Measurements from ENCODE around the gene FIBCD1. TPM values are rescaled to one million over a fixed set of nuclear protein-coding genes. Genes with fewer than 3 reads are reported as not detected.

The FIBCD1 gene
- total RNA-seq, 1 donor, result 5.1 TPM

DNA sequence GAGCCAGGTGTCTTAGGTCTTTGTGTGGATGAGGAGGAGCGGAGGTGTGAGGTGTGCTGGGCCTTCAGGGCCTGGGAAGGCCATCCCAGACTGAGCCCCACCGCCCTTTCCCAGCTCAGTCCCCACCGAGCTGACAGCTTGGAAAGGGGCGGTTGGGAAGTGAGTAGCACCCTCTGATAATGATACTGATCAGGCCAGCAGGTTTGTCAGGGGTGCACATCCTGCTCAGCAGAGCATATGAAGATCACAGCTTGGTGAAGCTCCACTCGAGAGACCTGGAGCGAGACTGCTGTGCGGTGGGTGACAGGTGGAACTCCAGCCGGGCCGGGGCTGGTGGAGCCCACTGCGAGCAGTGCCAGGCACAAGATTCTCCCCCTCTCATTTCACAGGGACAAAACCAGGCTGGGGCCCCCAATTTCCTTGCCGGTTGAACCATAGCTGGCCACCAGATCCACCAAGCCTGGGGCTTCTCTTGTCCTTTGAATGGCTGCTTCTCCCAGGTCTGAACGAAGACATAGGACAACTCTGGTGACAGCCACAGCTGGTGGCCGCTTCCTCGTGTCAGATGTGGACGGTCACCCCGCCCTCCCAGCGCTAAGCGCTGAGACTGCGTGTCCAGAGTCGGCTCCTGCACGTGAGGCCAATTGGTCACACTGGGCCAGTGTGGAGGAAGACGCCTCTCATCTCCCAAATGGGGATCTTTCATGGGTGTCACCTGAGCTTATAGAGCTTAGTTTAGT lies 50.7 kb downstream of the FIBCD1 start:
- H2AFZ ChIP-seq (ENCODE audit: low read length), result no peak overlapping the region
- TF ChIP-seq, protein P1, sequence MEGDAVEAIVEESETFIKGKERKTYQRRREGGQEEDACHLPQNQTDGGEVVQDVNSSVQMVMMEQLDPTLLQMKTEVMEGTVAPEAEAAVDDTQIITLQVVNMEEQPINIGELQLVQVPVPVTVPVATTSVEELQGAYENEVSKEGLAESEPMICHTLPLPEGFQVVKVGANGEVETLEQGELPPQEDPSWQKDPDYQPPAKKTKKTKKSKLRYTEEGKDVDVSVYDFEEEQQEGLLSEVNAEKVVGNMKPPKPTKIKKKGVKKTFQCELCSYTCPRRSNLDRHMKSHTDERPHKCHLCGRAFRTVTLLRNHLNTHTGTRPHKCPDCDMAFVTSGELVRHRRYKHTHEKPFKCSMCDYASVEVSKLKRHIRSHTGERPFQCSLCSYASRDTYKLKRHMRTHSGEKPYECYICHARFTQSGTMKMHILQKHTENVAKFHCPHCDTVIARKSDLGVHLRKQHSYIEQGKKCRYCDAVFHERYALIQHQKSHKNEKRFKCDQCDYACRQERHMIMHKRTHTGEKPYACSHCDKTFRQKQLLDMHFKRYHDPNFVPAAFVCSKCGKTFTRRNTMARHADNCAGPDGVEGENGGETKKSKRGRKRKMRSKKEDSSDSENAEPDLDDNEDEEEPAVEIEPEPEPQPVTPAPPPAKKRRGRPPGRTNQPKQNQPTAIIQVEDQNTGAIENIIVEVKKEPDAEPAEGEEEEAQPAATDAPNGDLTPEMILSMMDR (IDR thresholded peaks at IDR 0.05; ENCODE audit: extremely low read depth, low read depth, low read length), result no peak
- H4K20me1 ChIP-seq (ENCODE audit: insufficient read depth, low read length), result peaks cover 60% of the 10 kb centered on the region
- H3K4me3 ChIP-seq (ENCODE audit: insufficient read depth, low read length), result no peak overlapping the region
- no peak overlapping the region for H3K4me2 ChIP-seq (ENCODE audit: insufficient read depth, low read length)
- H3K36me3 ChIP-seq (ENCODE audit: insufficient read depth, low read length), result peaks cover 91% of the 10 kb centered on the region
- no peaks in the 10 kb centered on the region for H3K27me3 ChIP-seq (ENCODE audit: insufficient read depth, low read length)
- peaks cover 29% of the 10 kb centered on the region for H3K79me2 ChIP-seq (ENCODE audit: insufficient read depth, low read length)
- no peak overlapping the region for H3K27ac ChIP-seq (ENCODE audit: low read depth, low read length)
- peak; percentile 75 for DNase-seq (ENCODE audit: insufficient read length, low spot score, missing footprints)
- H3K4me1 ChIP-seq (ENCODE audit: insufficient read depth, low read length), result no peaks in the 10 kb centered on the region
- H3K9me3 ChIP-seq (ENCODE audit: low read depth, low read length), result no peaks in the 10 kb centered on the region

DNA sequence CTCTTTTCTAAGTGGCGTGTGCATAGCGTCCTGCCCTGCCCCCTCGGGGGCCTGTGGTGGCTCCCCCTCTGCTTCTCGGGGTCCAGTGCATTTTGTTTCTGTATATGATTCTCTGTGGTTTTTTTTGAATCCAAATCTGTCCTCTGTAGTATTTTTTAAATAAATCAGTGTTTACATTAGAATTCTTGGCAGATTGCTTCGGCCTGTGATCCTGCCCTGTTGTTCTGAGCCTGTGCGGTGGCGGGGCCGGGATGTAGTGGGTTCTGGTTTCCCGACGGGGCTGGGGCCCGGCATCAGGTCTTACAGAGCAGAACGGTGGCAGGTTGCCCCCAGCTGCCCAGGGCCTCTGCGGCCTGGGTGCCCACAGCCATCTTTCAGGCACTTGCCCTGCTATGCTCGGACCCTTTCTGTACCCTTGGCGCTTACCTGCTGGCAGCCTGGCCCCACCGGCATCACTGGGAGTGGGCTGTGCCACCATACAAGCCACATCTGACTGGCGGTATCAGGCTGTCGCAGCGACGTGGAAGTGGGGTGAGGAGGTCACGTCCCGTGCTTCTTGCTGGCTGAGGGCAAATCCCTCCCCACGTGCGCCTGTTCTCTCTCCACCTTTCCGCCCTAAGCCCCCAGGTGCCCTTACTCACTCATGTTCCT lies 51.4 kb downstream of the FIBCD1 start:
- Histone ChIP-seq H3K27ac (ENCODE audit: low read depth, low read length) (no peak overlapping the region), H3K9me3 (ENCODE audit: low read depth, low read length) (no peaks in the 10 kb centered on the region), H3K27me3 (ENCODE audit: insufficient read depth, low read length) (no peaks in the 10 kb centered on the region), H3K79me2 (ENCODE audit: insufficient read depth, low read length) (peaks cover 29% of the 10 kb centered on the region), H4K20me1 (ENCODE audit: insufficient read depth, low read length) (peaks cover 61% of the 10 kb centered on the region), H3K36me3 (ENCODE audit: insufficient read depth, low read length) (peaks cover 91% of the 10 kb centered on the region), H2AFZ (ENCODE audit: low read length) (no peak overlapping the region), H3K4me3 (ENCODE audit: insufficient read depth, low read length) (no peak overlapping the region), H3K4me2 (ENCODE audit: insufficient read depth, low read length) (no peak overlapping the region), H3K4me1 (ENCODE audit: insufficient read depth, low read length) (no peaks in the 10 kb centered on the region)
- DNase-seq (ENCODE audit: insufficient read length, low spot score, missing footprints), result peak; percentile 48
- TF ChIP-seq, protein P1 (IDR thresholded peaks at IDR 0.05; ENCODE audit: extremely low read depth, low read depth, low read length), result no peak

DNA sequence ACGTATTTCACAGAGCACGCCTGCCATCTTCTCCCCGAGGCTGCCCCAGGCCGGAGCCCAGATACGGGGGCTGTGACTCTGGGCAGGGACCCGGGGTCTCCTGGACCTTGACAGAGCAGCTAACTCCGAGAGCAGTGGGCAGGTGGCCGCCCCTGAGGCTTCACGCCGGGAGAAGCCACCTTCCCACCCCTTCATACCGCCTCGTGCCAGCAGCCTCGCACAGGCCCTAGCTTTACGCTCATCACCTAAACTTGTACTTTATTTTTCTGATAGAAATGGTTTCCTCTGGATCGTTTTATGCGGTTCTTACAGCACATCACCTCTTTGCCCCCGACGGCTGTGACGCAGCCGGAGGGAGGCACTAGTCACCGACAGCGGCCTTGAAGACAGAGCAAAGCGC lies 52.1 kb downstream of the FIBCD1 start:
- Histone ChIP-seq H3K4me2 (ENCODE audit: insufficient read depth, low read length) (no peak overlapping the region), H3K4me3 (ENCODE audit: insufficient read depth, low read length) (no peak overlapping the region), H3K27me3 (ENCODE audit: insufficient read depth, low read length) (no peaks in the 10 kb centered on the region), H3K27ac (ENCODE audit: low read depth, low read length) (no peak overlapping the region), H3K36me3 (ENCODE audit: insufficient read depth, low read length) (peaks cover 90% of the 10 kb centered on the region), H3K79me2 (ENCODE audit: insufficient read depth, low read length) (peaks cover 29% of the 10 kb centered on the region), H2AFZ (ENCODE audit: low read length) (no peak overlapping the region), H4K20me1 (ENCODE audit: insufficient read depth, low read length) (peaks cover 58% of the 10 kb centered on the region), H3K9me3 (ENCODE audit: low read depth, low read length) (no peaks in the 10 kb centered on the region), H3K4me1 (ENCODE audit: insufficient read depth, low read length) (no peaks in the 10 kb centered on the region)
- DNase-seq (ENCODE audit: insufficient read length, low spot score, missing footprints), result peak; percentile 38
- TF ChIP-seq, protein P1 (IDR thresholded peaks at IDR 0.05; ENCODE audit: extremely low read depth, low read depth, low read length), result no peak
